ENCODE results near the gene NEMF. TPM values are rescaled to one million over a fixed set of nuclear protein-coding genes. Genes with fewer than 3 reads are reported as not detected.

NEMF gene
- total RNA-seq, 1 donor from 2014 or later = 46.4 TPM

DNA sequence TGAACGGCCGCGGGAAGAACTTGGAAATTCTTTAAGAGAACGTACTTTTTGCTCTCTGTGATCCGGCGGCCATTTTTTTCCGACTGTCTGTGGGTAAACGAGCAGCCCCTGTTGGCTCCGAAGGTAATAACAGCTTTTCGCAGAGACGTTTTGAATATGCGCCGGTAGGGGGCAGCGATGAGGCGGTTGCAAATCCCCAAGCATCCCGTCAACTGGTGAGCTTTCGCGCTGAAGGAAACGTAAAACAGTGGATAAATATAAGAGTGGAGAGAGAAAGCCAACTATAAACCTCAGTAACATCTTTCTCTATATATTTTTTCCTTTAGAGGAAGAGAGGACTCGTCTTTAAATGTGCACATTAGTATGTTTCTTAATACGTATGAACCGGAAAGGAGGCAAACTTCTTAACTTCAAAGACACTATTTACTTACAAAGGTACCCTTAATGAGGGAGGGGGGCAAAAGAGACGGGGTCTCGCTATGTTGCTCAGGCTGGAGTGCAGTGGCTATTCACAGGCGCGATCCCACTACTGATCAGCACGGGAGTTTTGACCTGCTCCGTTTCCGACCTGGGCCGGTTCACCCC, 9.6 kb upstream of the NEMF start:
- Histone ChIP-seq H3K4me3 (ENCODE audit: low read length in 3 of 3) (peak overlapping the region; percentile 75 to 95 (median 91)), H3K9me3 (ENCODE audit: control insufficient read depth in 3 of 3, low read length in 3 of 3) (no peaks in the 10 kb centered on the region), H3K27me3 (ENCODE audit: control insufficient read depth in 3 of 3, insufficient read depth in 3 of 3, low read length in 3 of 3) (no peaks in the 10 kb centered on the region), H3K36me3 (ENCODE audit: control insufficient read depth in 3 of 3, insufficient read depth in 3 of 3, low read length in 3 of 3) (peaks cover 0 to 2% (median 0%) of the 10 kb centered on the region in 3 donors), H3K27ac (ENCODE audit: low read depth, low read length) (peak overlapping the region; percentile 94), H3K9ac (ENCODE audit: low read depth in 1 of 3, low read length in 3 of 3) (peak overlapping the region; percentile 73 to 91 (median 90)), H3K4me1 (ENCODE audit: control insufficient read depth in 3 of 3, insufficient read depth in 3 of 3, low read length in 3 of 3) (peaks cover 16 to 20% (median 18%) of the 10 kb centered on the region in 3 donors)

DNA sequence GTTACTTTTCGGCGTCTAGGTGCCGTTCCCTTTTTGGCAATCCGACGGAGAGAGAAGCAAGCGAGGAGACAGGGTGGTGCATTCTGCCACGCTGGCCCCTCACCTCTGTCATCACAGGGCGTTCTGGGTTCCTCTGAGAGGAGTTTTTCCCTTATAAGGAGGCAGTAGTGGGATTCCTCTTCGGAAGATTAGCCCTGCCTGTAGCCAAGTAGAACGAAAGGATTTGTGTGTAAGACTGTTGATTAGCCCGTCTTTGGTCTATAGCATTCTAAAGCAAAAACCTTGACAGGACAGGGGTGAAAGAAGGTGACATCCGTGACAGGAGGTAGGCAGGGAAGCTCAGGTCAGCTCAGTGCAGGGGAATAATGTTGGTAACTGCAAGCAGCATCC, 9.1 kb upstream of the NEMF start:
- peaks cover 18 to 20% (median 19%) of the 10 kb centered on the region in 3 donors for H3K4me1 ChIP-seq (ENCODE audit: control insufficient read depth in 3 of 3, insufficient read depth in 3 of 3, low read length in 3 of 3)
- H3K9me3 ChIP-seq (ENCODE audit: control insufficient read depth in 3 of 3, low read length in 3 of 3) = no peaks in the 10 kb centered on the region
- H3K27ac ChIP-seq (ENCODE audit: low read depth, low read length) = peak overlapping the region; percentile 94
- peaks cover 0 to 2% (median 0%) of the 10 kb centered on the region in 3 donors for H3K36me3 ChIP-seq (ENCODE audit: control insufficient read depth in 3 of 3, insufficient read depth in 3 of 3, low read length in 3 of 3)
- H3K4me3 ChIP-seq (ENCODE audit: low read length in 3 of 3) = peak overlapping the region; percentile 75 to 95 (median 91)
- H3K9ac ChIP-seq (ENCODE audit: low read depth in 1 of 3, low read length in 3 of 3) = peak overlapping the region; percentile 73 to 91 (median 90)
- H3K27me3 ChIP-seq (ENCODE audit: control insufficient read depth in 3 of 3, insufficient read depth in 3 of 3, low read length in 3 of 3) = no peaks in the 10 kb centered on the region

DNA sequence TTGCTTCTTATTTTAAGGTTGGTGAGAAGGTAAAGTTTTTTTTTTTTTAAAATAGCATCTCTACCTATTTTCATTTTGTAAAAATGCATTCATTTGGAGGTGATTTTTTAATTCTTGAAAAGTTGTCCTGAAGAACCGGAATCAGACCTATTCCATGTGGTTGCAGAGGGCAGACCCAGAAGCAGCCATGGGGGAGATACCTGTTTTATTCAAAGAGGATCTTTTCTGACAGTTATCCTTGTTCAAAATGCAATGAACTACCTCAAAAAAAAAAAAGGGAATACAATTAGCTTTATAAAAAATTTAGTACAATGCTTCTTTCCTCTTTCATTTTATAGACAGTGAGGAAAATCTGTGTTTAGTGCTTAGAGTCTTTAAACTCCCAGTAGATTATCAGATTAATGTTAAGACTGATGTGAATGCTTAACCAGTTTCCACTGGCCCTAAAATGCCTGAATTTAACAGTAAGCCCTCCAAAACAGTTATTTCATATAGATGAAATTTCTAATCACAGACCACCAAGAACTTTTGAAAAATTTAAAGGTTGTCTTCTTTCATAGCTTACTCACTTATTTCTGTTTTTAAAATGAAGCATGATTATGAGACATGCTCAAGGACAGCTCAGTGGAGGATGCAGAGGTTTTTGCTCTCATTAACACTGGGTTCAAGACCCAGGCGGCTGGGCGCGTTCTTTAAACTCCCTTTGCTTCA, 8.6 kb upstream of the NEMF start:
- Histone ChIP-seq H3K36me3 (ENCODE audit: control insufficient read depth in 3 of 3, insufficient read depth in 3 of 3, low read length in 3 of 3) (peaks cover 0 to 2% (median 0%) of the 10 kb centered on the region in 3 donors), H3K4me1 (ENCODE audit: control insufficient read depth in 3 of 3, insufficient read depth in 3 of 3, low read length in 3 of 3) (peaks cover 18 to 20% (median 19%) of the 10 kb centered on the region in 3 donors), H3K9me3 (ENCODE audit: control insufficient read depth in 3 of 3, low read length in 3 of 3) (no peaks in the 10 kb centered on the region), H3K9ac (ENCODE audit: low read depth in 1 of 3, low read length in 3 of 3) (peak overlapping the region; percentile 73 to 91 (median 90)), H3K27me3 (ENCODE audit: control insufficient read depth in 3 of 3, insufficient read depth in 3 of 3, low read length in 3 of 3) (no peaks in the 10 kb centered on the region), H3K27ac (ENCODE audit: low read depth, low read length) (peak overlapping the region; percentile 94), H3K4me3 (ENCODE audit: low read length in 3 of 3) (peak overlapping the region; percentile 75 to 95 (median 91))

DNA sequence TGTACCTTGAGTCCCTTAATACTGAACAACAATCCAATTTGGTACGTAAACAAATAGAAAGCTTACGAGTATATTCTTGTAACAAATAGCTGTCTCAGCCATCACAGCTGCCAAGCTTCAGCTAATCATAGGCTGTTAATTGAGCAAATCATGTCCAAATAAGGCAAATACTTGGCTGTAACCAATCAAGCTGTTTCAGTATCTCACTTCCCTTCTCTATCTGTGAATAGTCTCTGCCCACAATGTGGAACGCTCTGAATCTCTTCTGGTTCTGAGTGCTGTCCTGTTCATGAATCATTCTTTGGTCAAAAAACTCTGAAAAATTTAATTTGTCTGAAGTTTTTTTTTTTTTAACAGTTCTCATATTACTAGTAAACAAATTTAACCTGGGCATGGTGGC, 5.8 kb upstream of the NEMF start:
- H3K9me3 ChIP-seq (ENCODE audit: control insufficient read depth in 3 of 3, low read length in 3 of 3) = no peaks in the 10 kb centered on the region
- H3K27ac ChIP-seq (ENCODE audit: low read depth, low read length) = peak overlapping the region; percentile 68
- peaks cover 0 to 2% (median 0%) of the 10 kb centered on the region in 3 donors for H3K36me3 ChIP-seq (ENCODE audit: control insufficient read depth in 3 of 3, insufficient read depth in 3 of 3, low read length in 3 of 3)
- H3K4me3 ChIP-seq (ENCODE audit: low read length in 3 of 3) = no peak overlapping the region
- H3K27me3 ChIP-seq (ENCODE audit: control insufficient read depth in 3 of 3, insufficient read depth in 3 of 3, low read length in 3 of 3) = no peaks in the 10 kb centered on the region
- peak overlapping the region in 1 of 3 donors; percentile 20 for H3K9ac ChIP-seq (ENCODE audit: low read depth in 1 of 3, low read length in 3 of 3)
- peaks cover 11 to 13% (median 13%) of the 10 kb centered on the region in 3 donors for H3K4me1 ChIP-seq (ENCODE audit: control insufficient read depth in 3 of 3, insufficient read depth in 3 of 3, low read length in 3 of 3)

DNA sequence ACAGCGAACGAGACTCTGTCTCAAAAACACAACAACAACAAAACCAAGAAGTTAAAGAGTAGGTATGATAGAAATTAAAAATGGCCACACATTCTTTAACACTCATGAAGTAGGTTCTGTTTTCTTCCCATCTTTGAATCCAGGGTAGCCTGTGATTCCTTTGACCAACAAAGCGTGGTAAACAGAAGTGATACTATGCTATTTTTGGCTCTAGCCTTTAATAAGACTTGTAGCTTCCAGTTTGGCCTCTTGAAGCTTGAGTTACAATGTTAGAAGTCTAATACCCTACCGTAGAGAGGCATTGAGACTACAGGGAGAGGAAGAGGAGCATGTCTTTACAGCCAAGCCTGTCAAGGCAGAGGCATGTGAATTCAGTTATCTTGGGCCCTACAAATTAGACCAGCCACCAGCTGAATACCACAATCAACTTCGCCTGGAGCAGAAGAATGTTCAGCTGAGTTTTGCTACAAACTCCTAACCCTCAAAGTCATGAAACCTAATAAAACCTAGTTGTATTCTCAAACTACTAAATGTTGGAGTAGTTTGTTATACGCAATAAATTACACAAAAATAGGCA, 4.9 kb upstream of the NEMF start:
- no peaks in the 10 kb centered on the region for H3K9me3 ChIP-seq (ENCODE audit: control insufficient read depth in 3 of 3, low read length in 3 of 3)
- H3K4me1 ChIP-seq (ENCODE audit: control insufficient read depth in 3 of 3, insufficient read depth in 3 of 3, low read length in 3 of 3) = peaks cover 9 to 14% (median 13%) of the 10 kb centered on the region in 3 donors
- peak overlapping the region; percentile 23 to 34 (median 27) for H3K9ac ChIP-seq (ENCODE audit: low read depth in 1 of 3, low read length in 3 of 3)
- H3K4me3 ChIP-seq (ENCODE audit: low read length in 3 of 3) = peak overlapping the region in 1 of 3 donors; percentile 2
- peaks cover 0 to 1% (median 0%) of the 10 kb centered on the region in 3 donors for H3K36me3 ChIP-seq (ENCODE audit: control insufficient read depth in 3 of 3, insufficient read depth in 3 of 3, low read length in 3 of 3)
- H3K27me3 ChIP-seq (ENCODE audit: control insufficient read depth in 3 of 3, insufficient read depth in 3 of 3, low read length in 3 of 3) = no peaks in the 10 kb centered on the region
- H3K27ac ChIP-seq (ENCODE audit: low read depth, low read length) = peak overlapping the region; percentile 68

DNA sequence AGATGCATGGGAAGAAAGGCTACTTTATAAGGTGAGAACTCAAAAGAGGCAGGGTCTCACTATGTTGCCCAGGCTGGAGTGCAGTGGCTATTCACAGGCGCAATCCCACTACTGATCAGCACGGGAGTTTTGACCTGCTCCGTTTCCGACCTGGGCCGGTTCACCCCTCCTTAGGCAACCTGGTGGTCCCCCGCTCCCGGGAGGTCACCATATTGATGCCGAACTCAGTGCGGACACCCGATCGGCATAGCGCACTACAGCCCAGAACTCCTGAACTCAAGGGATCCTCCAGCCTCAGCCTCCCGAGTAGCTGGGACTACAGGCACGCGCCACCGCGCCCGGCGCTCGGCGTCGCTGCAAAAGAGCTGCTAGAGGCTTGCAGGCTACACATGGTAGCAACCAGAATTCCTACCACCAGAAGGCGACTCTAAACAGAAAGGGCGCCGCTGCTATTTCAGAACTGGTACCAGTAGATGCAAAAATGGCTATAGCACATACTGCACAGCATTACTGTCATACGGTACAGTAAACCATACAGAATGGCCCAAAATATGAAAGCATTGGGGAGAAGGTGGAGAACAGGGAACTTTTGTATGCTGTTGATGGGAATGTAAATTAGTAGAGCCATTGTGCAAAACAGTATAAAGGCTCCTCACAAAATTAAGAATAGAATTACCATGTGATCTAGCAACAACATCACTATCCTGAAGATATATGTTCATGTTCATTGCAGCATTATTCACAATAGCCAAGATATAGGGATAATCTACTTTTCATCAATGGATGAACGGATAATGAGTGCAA, 1.2 kb upstream of the NEMF start:
- no peaks in the 10 kb centered on the region for H3K9me3 ChIP-seq (ENCODE audit: control insufficient read depth in 3 of 3, low read length in 3 of 3)
- H3K4me3 ChIP-seq (ENCODE audit: low read length in 3 of 3) = peak overlapping the region; percentile 98 to 99 (median 99)
- peaks cover 8 to 20% (median 11%) of the 10 kb centered on the region in 3 donors for H3K36me3 ChIP-seq (ENCODE audit: control insufficient read depth in 3 of 3, insufficient read depth in 3 of 3, low read length in 3 of 3)
- peaks cover 17 to 32% (median 19%) of the 10 kb centered on the region in 3 donors for H3K4me1 ChIP-seq (ENCODE audit: control insufficient read depth in 3 of 3, insufficient read depth in 3 of 3, low read length in 3 of 3)
- no peak overlapping the region for H3K27ac ChIP-seq (ENCODE audit: low read depth, low read length)
- no peak overlapping the region for H3K9ac ChIP-seq (ENCODE audit: low read depth in 1 of 3, low read length in 3 of 3)
- no peaks in the 10 kb centered on the region for H3K27me3 ChIP-seq (ENCODE audit: control insufficient read depth in 3 of 3, insufficient read depth in 3 of 3, low read length in 3 of 3)

DNA sequence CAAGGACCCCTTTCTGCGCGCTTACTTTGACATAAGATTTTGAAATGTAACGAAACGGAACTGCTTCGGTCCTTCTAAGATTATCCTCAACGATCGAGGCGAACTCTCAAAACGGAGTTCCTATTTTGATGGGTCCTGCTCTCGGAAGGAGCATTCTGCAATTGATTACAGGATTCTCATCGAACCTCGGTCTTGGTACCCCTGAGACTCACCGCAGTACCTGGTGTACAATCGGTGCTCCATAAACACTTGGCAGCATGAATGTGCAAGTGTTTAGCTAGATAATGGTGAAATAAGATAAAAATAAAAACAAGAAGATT, 530 bp upstream of the NEMF start:
- Histone ChIP-seq H3K4me3 (ENCODE audit: low read length in 3 of 3) (peak overlapping the region; percentile 98 to 99 (median 99)), H3K9me3 (ENCODE audit: control insufficient read depth in 3 of 3, low read length in 3 of 3) (no peaks in the 10 kb centered on the region), H3K27me3 (ENCODE audit: control insufficient read depth in 3 of 3, insufficient read depth in 3 of 3, low read length in 3 of 3) (no peaks in the 10 kb centered on the region), H3K36me3 (ENCODE audit: control insufficient read depth in 3 of 3, insufficient read depth in 3 of 3, low read length in 3 of 3) (peaks cover 8 to 21% (median 11%) of the 10 kb centered on the region in 3 donors), H3K4me1 (ENCODE audit: control insufficient read depth in 3 of 3, insufficient read depth in 3 of 3, low read length in 3 of 3) (peaks cover 17 to 29% (median 19%) of the 10 kb centered on the region in 3 donors), H3K9ac (ENCODE audit: low read depth in 1 of 3, low read length in 3 of 3) (peak overlapping the region; percentile 99 to 100 (median 100)), H3K27ac (ENCODE audit: low read depth, low read length) (peak overlapping the region; percentile 94)

DNA sequence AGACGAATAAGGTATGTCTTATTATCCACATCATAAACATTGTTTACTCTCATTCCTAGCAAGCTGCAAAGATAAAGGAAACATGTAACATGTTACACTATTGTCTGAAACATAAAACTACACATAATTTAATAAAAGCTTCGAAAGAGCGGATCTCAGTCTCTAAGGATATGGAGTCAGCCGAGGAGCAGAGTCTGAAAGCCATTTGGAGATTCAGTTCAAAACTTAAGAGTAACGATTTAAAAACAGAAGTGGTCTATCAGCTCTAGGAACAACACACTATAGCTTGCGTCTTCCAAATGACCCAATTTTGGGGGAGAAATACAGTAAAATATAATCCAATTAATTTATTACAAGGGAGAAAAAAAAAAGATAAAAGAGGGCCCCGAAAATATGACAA, 775 bp downstream of the NEMF start:
- Histone ChIP-seq H3K27ac (ENCODE audit: low read depth, low read length) (peak overlapping the region; percentile 94), H3K36me3 (ENCODE audit: control insufficient read depth in 3 of 3, insufficient read depth in 3 of 3, low read length in 3 of 3) (peaks cover 8 to 21% (median 11%) of the 10 kb centered on the region in 3 donors), H3K27me3 (ENCODE audit: control insufficient read depth in 3 of 3, insufficient read depth in 3 of 3, low read length in 3 of 3) (no peaks in the 10 kb centered on the region), H3K4me3 (ENCODE audit: low read length in 3 of 3) (peak overlapping the region; percentile 98 to 99 (median 99)), H3K4me1 (ENCODE audit: control insufficient read depth in 3 of 3, insufficient read depth in 3 of 3, low read length in 3 of 3) (peaks cover 14 to 29% (median 14%) of the 10 kb centered on the region in 3 donors), H3K9ac (ENCODE audit: low read depth in 1 of 3, low read length in 3 of 3) (peak overlapping the region; percentile 99 to 100 (median 100)), H3K9me3 (ENCODE audit: control insufficient read depth in 3 of 3, low read length in 3 of 3) (no peaks in the 10 kb centered on the region)

DNA sequence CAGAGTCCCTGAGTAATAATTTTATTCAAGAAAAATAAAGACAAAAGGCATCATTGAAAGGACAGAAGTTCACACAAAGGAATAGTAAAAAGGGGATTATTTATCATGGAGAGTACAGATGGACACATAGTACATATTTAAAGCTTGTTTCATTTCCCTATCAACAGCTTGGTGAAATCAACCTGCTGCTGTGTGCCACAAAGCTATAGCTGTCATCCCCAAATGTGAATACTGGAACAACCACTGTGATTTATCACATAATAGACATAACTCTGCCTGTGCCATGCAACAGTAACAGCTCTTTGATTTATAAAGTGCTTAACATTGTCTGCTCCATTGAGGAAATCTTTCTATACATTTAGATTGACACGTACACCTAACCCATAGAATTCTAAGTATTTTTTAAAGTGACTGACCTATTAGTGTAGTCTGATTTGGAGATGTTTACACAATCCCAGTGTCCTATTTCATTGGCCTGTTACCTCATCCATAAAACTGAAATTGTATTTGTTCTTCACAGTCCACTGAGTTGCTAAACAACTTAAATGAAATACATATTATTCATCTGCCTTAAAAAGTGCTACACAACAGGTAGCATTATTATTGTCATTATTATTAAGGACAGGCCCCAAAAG, 3.3 kb downstream of the NEMF start:
- peaks cover 19 to 27% (median 22%) of the 10 kb centered on the region in 3 donors for H3K36me3 ChIP-seq (ENCODE audit: control insufficient read depth in 3 of 3, insufficient read depth in 3 of 3, low read length in 3 of 3)
- H3K4me1 ChIP-seq (ENCODE audit: control insufficient read depth in 3 of 3, insufficient read depth in 3 of 3, low read length in 3 of 3) = peaks cover 14 to 29% (median 14%) of the 10 kb centered on the region in 3 donors
- no peak overlapping the region for H3K27ac ChIP-seq (ENCODE audit: low read depth, low read length)

More for the DNA sequence above, 3.3 kb downstream of the NEMF start:
- Histone ChIP-seq H3K4me3 (ENCODE audit: low read length in 3 of 3) (no peak overlapping the region), H3K9ac (ENCODE audit: low read depth in 1 of 3, low read length in 3 of 3) (no peak overlapping the region), H3K27me3 (ENCODE audit: control insufficient read depth in 3 of 3, insufficient read depth in 3 of 3, low read length in 3 of 3) (no peaks in the 10 kb centered on the region), H3K9me3 (ENCODE audit: control insufficient read depth in 3 of 3, low read length in 3 of 3) (no peaks in the 10 kb centered on the region)
